OCI-LY3 (cell line): ENCODE data around the gene ITIH6.

Experiments used
- H2AFZ ChIP-seq: fragments of 200-600, 300-600 bp; shearing (Covaris generic); 2 replicates; pipeline ENCODE4 v1.6.0; 2014; ENCODE audit warnings: antibody characterized with exemption, low read depth, low read length
- H3K27ac ChIP-seq: fragments of 200-600, 300-600 bp; sonication (generic); 2 replicates; pipeline ENCODE4 v1.5.1; 2014; ENCODE audit warnings: mild to moderate bottlenecking, low read length, moderate library complexity, mixed read lengths
- H3K27me3 ChIP-seq: fragments of 200-600, 300-600 bp; sonication (generic); 2 replicates; pipeline ENCODE4 v1.6.1; 2014; ENCODE audit warnings: low read depth, low read length, mixed read lengths
- H3K36me3 ChIP-seq: fragments of 200-600, 300-600 bp; sonication (generic); replicated peaks from 2 replicates; pipeline ENCODE3; 2014; ENCODE audit warnings: low read depth, low read length, mixed read lengths
- H3K4me1 ChIP-seq: fragments of 300-600, 200-600 bp; sonication (generic); 2 replicates; pipeline ENCODE4 v1.6.1; 2014; ENCODE audit warnings: low read length, mixed read lengths
- H3K4me2 ChIP-seq: fragments of 200-600, 300-600 bp; sonication (generic); 2 replicates; pipeline ENCODE4 v1.6.1; 2014; ENCODE audit warnings: low read length, mixed read lengths
- H3K4me3 ChIP-seq: fragments of 300-600, 200-600 bp; sonication (generic); 2 replicates; pipeline ENCODE4 v1.5.1; 2014; ENCODE audit warnings: antibody characterized with exemption, mild to moderate bottlenecking, low read length, moderate library complexity
- H3K79me2 ChIP-seq: fragments of 300-600, 200-600 bp; shearing (Covaris generic); 2 replicates; pipeline ENCODE4 v1.6.1; 2014; ENCODE audit warnings: mild to moderate bottlenecking, low read length, mixed read lengths
- H3K9ac ChIP-seq: fragments of 300-600, 200-600 bp; shearing (Covaris generic); 2 replicates; pipeline ENCODE4 v1.6.0; 2014; ENCODE audit warnings: mild to moderate bottlenecking, low read length, moderate library complexity
- H3K9me3 ChIP-seq: fragments of 200-600, 300-600 bp; shearing (Covaris generic); 2 replicates; pipeline ENCODE4 v1.6.1; 2014; ENCODE audit warnings: low read length, mixed read lengths; ENCODE audit not compliant: insufficient read depth
- H4K20me1 ChIP-seq: fragments of 200-600, 300-600 bp; sonication (generic); 2 replicates; pipeline ENCODE4 v1.6.1; 2016; ENCODE audit warnings: low read length, mixed read lengths; ENCODE audit not compliant: insufficient read depth
- CTCF ChIP-seq: fragments of 200-600, 300-600 bp; sonication (generic); IDR thresholded peaks from 2 replicates; pipeline ENCODE4 v1.5.1; 2014; ENCODE audit warnings: antibody characterized with exemption, low read length, low read depth
- EZH2phosphoT487 ChIP-seq: fragments of 200-600 bp; shearing (Covaris generic); IDR thresholded peaks from 2 replicates; pipeline ENCODE4 v1.6.1; 2018; ENCODE audit warnings: antibody characterized with exemption, mixed run types, low read depth

ITIH6 gene

GRCh38 chrX:54708404-54708803 lies 89.7 kb downstream of the ITIH6 start:
- no peaks in the 10 kb centered on the region; the same call in 1 of the 2 replicates for H3K27me3 ChIP-seq
- no peaks in the 10 kb centered on the region for H3K9me3 ChIP-seq
- H2AFZ ChIP-seq: no peak overlapping the region
- no peak overlapping the region for H3K4me3 ChIP-seq
- no peaks in the 10 kb centered on the region for H3K4me1 ChIP-seq
- no peak overlapping the region for H3K27ac ChIP-seq
- no peak overlapping the region for H3K4me2 ChIP-seq
- H3K9ac ChIP-seq: no peak overlapping the region
- TF ChIP-seq EZH2phosphoT487 (no peak), CTCF (no peak)
- no peaks in the 10 kb centered on the region for H4K20me1 ChIP-seq
- no peaks in the 10 kb centered on the region for H3K79me2 ChIP-seq
- no peaks in the 10 kb centered on the region for H3K36me3 ChIP-seq
